ENCODE measurements around the gene FER. TPM values are rescaled to one million over a fixed set of nuclear protein-coding genes. Genes with fewer than 3 reads are reported as not detected.

The FER gene
- total RNA-seq, 1 experiment from 2014 or later: 18.0 TPM

DNA sequence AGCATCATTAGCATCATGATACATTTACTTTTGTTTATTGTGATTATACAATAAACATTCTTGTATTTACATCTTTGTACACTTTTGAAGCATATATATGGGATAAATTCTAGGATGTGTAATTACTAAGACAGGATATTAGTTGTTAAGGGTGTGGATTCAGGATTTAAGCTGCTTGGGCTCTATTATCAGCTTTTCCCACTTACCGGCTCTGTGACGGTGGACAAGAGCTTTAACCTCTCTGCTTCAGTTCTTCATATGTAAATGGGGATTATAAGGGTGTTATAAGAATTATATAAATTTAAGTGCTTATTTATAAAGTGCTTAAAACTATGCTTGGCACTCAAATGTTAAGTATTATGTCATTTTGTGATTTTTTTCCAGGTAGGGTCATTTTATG lies 131.1 kb downstream of the FER start:
- Histone ChIP-seq H2AFZ (ENCODE audit: low read length) (no peak overlapping the region), H3K27me3 (ENCODE audit: insufficient read depth, low read length) (no peaks in the 10 kb centered on the region), H3K9ac (ENCODE audit: extremely low read depth, insufficient read length, low read length) (no peak overlapping the region), H3K79me2 (ENCODE audit: insufficient read depth, low read length) (no peaks in the 10 kb centered on the region), H4K20me1 (ENCODE audit: control insufficient read depth, insufficient read depth, insufficient read length) (no peaks in the 10 kb centered on the region), H3K56ac (ENCODE audit: insufficient read length, low read depth, low read length) (no peak overlapping the region), H2BK5ac (ENCODE audit: insufficient read length, low read length) (no peak overlapping the region), H3K18ac (ENCODE audit: insufficient read length, low read depth, low read length) (no peak overlapping the region), H2BK12ac (ENCODE audit: insufficient read length, low read depth, low read length) (no peak overlapping the region), H3K4me1 (ENCODE audit: insufficient read depth, low read length) (no peaks in the 10 kb centered on the region), H2BK15ac (ENCODE audit: low read depth, low read length) (no peak overlapping the region), H3T11ph (ENCODE audit: low read length) (no peak overlapping the region), H4K8ac (replicated peaks; ENCODE audit: insufficient read length, low read depth, low read length) (no peak overlapping the region), H2BK120ac (ENCODE audit: low read depth, low read length, poor library complexity, severe bottlenecking) (no peak overlapping the region), H4K5ac (ENCODE audit: insufficient read length, low read depth, low read length) (no peak overlapping the region), H3K14ac (ENCODE audit: insufficient read depth, low read length) (no peak overlapping the region), H2AK5ac (ENCODE audit: insufficient read length, low read length) (no peak overlapping the region), H3K4ac (ENCODE audit: low read depth, low read length) (no peak overlapping the region), H3K79me1 (ENCODE audit: insufficient read depth, low read depth, low read length, poor library complexity, severe bottlenecking) (no peaks in the 10 kb centered on the region), H3K23me2 (ENCODE audit: insufficient read length, low read depth, low read length, poor library complexity, severe bottlenecking) (no peaks in the 10 kb centered on the region), H4K91ac (ENCODE audit: insufficient read length, low read depth, low read length) (no peak overlapping the region), H2BK20ac (ENCODE audit: low read depth, low read length, poor library complexity, severe bottlenecking) (no peak overlapping the region), H3K23ac (ENCODE audit: insufficient read length, low read depth, low read length) (no peak overlapping the region), H3K9me3 (ENCODE audit: control insufficient read depth, low read depth, low read length) (no peaks in the 10 kb centered on the region), H3K27ac (ENCODE audit: insufficient read length, low read depth, low read length) (no peak overlapping the region), H3K4me2 (ENCODE audit: insufficient read depth, insufficient read length, low read length) (no peak overlapping the region)
- Mint-ChIP-seq H3K9me3 (peaks cover 0 to 7% of the 10 kb centered on the region in 2 experiments; a peak in 1 of 5 replicates), H3K27me3 (ENCODE audit: low read depth) (no peaks in the 10 kb centered on the region), H3K4me1 (peaks cover 5 to 10% of the 10 kb centered on the region in 2 experiments), H3K27ac (no peak overlapping the region), H3K36me3 (ENCODE audit: insufficient read depth in 1 of 3, low read depth in 3 of 3) (peaks cover 4 to 8% (median 5%) of the 10 kb centered on the region in 3 experiments; a peak in 6 of 7 replicates), H3K4me3 (no peak overlapping the region)
- TF ChIP-seq, protein P1, sequence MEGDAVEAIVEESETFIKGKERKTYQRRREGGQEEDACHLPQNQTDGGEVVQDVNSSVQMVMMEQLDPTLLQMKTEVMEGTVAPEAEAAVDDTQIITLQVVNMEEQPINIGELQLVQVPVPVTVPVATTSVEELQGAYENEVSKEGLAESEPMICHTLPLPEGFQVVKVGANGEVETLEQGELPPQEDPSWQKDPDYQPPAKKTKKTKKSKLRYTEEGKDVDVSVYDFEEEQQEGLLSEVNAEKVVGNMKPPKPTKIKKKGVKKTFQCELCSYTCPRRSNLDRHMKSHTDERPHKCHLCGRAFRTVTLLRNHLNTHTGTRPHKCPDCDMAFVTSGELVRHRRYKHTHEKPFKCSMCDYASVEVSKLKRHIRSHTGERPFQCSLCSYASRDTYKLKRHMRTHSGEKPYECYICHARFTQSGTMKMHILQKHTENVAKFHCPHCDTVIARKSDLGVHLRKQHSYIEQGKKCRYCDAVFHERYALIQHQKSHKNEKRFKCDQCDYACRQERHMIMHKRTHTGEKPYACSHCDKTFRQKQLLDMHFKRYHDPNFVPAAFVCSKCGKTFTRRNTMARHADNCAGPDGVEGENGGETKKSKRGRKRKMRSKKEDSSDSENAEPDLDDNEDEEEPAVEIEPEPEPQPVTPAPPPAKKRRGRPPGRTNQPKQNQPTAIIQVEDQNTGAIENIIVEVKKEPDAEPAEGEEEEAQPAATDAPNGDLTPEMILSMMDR (conservative IDR thresholded peaks at IDR 0.05): no peak
- DNase-seq: no peak
- WGBS (ENCODE audit: extremely low coverage, insufficient read length, low lambda C conversion rate): no CpG with 5 or more reads among the region's 2 CpGs
